K562 (cell line): ENCODE measurements around the gene CKM. TPM values are rescaled to one million over a fixed set of nuclear protein-coding genes. Genes with fewer than 3 reads are reported as not detected.
A peak's percentile ranks its signal among the peaks of the same experiment; 100 is the strongest.

Experiments used
- ARID2 ChIP-seq: fragments of 450-650 bp; IDR thresholded peaks from 2 replicates; pipeline ENCODE4 v1.6.1; 2017; ENCODE audit warnings: antibody characterized with exemption, mild to moderate bottlenecking
- CHCHD3 ChIP-seq: fragments of 250-450 bp; sonication (Bioruptor Pico); IDR thresholded peaks from 2 replicates; pipeline ENCODE4 v2.1.2; 2022; ENCODE audit warnings: mild to moderate bottlenecking
- CREBBP ChIP-seq: IDR thresholded peaks from one replicate; pipeline ENCODE4 v1.6.1; 2012; ENCODE audit warnings: low read depth, mild to moderate bottlenecking, control low read depth, inconsistent platforms, low read length
- CTCFL ChIP-seq: IDR thresholded peaks from 2 replicates; pipeline ENCODE4 v1.6.1; 2011; ENCODE audit warnings: borderline replicate concordance, low read depth, mild to moderate bottlenecking, moderate library complexity, low read length; ENCODE audit not compliant: insufficient read depth, poor library complexity, severe bottlenecking
- FOXK2 ChIP-seq, 2 experiments: fragments of 450-650 bp; IDR thresholded peaks in 1 of 2; conservative IDR thresholded peaks in 1 of 2; 2 replicates each; pipeline ENCODE4 v1.6.1; 2016; ENCODE audit warnings: low read depth in 2 of 2, mild to moderate bottlenecking in 1 of 2
- FOXP4 ChIP-seq: sonication (generic); formaldehyde crosslinking; IDR thresholded peaks from 2 replicates; pipeline ENCODE4 v1.8.0; 2022; ENCODE audit warnings: mild to moderate bottlenecking, missing genetic modification reagents, borderline replicate concordance
- HNRNPLL ChIP-seq: fragments of 200-400 bp; formaldehyde crosslinking; IDR thresholded peaks from 2 replicates; pipeline ENCODE4 v1.6.1; 2017; ENCODE audit warnings: low read length, low read depth, mild to moderate bottlenecking; ENCODE audit not compliant: poor library complexity, severe bottlenecking
- MCM3 ChIP-seq: fragments of 450-650 bp; IDR thresholded peaks from 2 replicates; pipeline ENCODE4 v1.6.1; 2016
- NCOA1 ChIP-seq: fragments of 450-650 bp; IDR thresholded peaks from 2 replicates; pipeline ENCODE4 v1.6.1; 2016; ENCODE audit warnings: low read depth
- RBM22 ChIP-seq: fragments of 200-400 bp; formaldehyde crosslinking; IDR thresholded peaks from 2 replicates; pipeline ENCODE4 v1.6.1; 2018; ENCODE audit warnings: low read length, low read depth; ENCODE audit not compliant: poor library complexity, severe bottlenecking
- SAFB2 ChIP-seq: fragments of 200-400 bp; formaldehyde crosslinking; IDR thresholded peaks from 2 replicates; pipeline ENCODE4 v1.6.1; 2018; ENCODE audit warnings: borderline replicate concordance, low read length, low read depth, moderate library complexity; ENCODE audit not compliant: severe bottlenecking
- ZBTB2 ChIP-seq: fragments of 450-650 bp; IDR thresholded peaks from 2 replicates; pipeline ENCODE4 v1.6.1; 2016; ENCODE audit warnings: antibody characterized with exemption
- ZEB2 ChIP-seq: fragments of 450-650 bp; IDR thresholded peaks from 2 replicates; pipeline ENCODE4 v1.6.1; 2016
- ZFPM2 ChIP-seq: fragments of 250-450 bp; sonication (Bioruptor Pico); IDR thresholded peaks from 2 replicates; pipeline ENCODE4 v1.5.1; 2022; ENCODE audit warnings: mild to moderate bottlenecking
- ZNF274 ChIP-seq: IDR thresholded peaks from 2 replicates; pipeline ENCODE4 v1.6.1; 2011; ENCODE audit warnings: low read depth, mild to moderate bottlenecking, low read length, moderate library complexity, borderline replicate concordance
- ZNF3 ChIP-seq: fragments of 250-450 bp; sonication (Bioruptor Pico); IDR thresholded peaks from 2 replicates; pipeline ENCODE4 v1.5.0; 2021; ENCODE audit warnings: mild to moderate bottlenecking, moderate library complexity
- ZZZ3 ChIP-seq: fragments of 450-650 bp; IDR thresholded peaks from 2 replicates; pipeline ENCODE4 v1.6.1; 2016; ENCODE audit warnings: antibody characterized with exemption, mild to moderate bottlenecking, moderate library complexity
- polyA plus RNA-seq, 8 experiments: library from polyadenylated mRNA; depleted of rRNA in 4 of 8; stranded (reverse) in 5 of 8; unstranded in 3 of 8; fragments of >200 nt; fragmentation: Nextera tagmentation in 2 of 8; fragmentation: Illumina TruSeq in 1 of 8; extraction: Ambion mirVana in 2 of 8; extraction: Trizol in 1 of 8; gene quantifications; 2 replicates each; pipeline versions ENCODE4 v1.2.1 to v1.2.3, GENCODE V29; 2011 to 2014; ENCODE audit warnings: inconsistent platforms in 1 of 8, missing spikeins in 1 of 8
- total RNA-seq, 7 experiments: library from RNA; depleted of rRNA in 6 of 7; stranded (reverse); fragments of >200 nt in 6 of 7; fragmentation: Illumina TruSeq in 2 of 7; extraction: Trizol in 2 of 7; gene quantifications; 2 replicates each; pipeline versions ENCODE4 v1.2.1 to v1.2.3, GENCODE V29; 2011 to 2021; ENCODE audit warnings: low replicate concordance in 1 of 7

CKM gene
- total and polyA plus RNA-seq, 9 of the 15 experiments (the other 6 are each of a cell fraction or from before 2014, with no cell fraction given) = 0.06 to 0.17 (median 0.09) TPM; not detected in 4

GRCh38 chr19:45290381-45290931, 32.2 kb downstream of the CKM start (continued):
- TF ChIP-seq ZBTB2 (no peak), CHCHD3 (CRISPR knock-in tag) (no peak), SAFB2 (no peak), ZZZ3 (no peak), FOXK2 (conservative IDR thresholded peaks at IDR 0.05 in 1 of 2, IDR thresholded peaks at IDR 0.05 in 1 of 2; ENCODE audit: low read depth in 2 of 2) (no peak), RBM22 (no peak), ZNF3 (no peak), FOXP4 (peak; percentile 58; the same call in 1 of the 2 replicates), CREBBP (no peak), CTCFL (no peak), ZFPM2 (no peak), ZEB2 (no peak), ARID2 (no peak), ZNF274 (no peak), NCOA1 (peak; percentile 75; the same call in 1 of the 2 replicates), HNRNPLL (no peak), MCM3 (no peak)
